Stimulated activated CD4-positive, alpha-beta T cell treated with anti-CD3 and anti-CD28 coated beads, TNF-alpha, amount 100 ng/mL, for 1 hour (primary cell): Measurements from ENCODE around the gene CD8B.
A peak's percentile ranks its signal among the peaks of the same experiment; 100 is the strongest.
"Not testable (repeated sequence)": the region's sequence is repeated elsewhere in the genome, so short reads cannot be mapped to it uniquely, and the experiment has no call there.

ENCODE experiments used
- DNase-seq, 3 donors: peaks; one replicate each; pipeline ENCODE4 v3.0.0-alpha.2; 2020; ENCODE audit warnings: low read depth in 3 of 3, low spot score in 1 of 3

Gene CD8B

DNA sequence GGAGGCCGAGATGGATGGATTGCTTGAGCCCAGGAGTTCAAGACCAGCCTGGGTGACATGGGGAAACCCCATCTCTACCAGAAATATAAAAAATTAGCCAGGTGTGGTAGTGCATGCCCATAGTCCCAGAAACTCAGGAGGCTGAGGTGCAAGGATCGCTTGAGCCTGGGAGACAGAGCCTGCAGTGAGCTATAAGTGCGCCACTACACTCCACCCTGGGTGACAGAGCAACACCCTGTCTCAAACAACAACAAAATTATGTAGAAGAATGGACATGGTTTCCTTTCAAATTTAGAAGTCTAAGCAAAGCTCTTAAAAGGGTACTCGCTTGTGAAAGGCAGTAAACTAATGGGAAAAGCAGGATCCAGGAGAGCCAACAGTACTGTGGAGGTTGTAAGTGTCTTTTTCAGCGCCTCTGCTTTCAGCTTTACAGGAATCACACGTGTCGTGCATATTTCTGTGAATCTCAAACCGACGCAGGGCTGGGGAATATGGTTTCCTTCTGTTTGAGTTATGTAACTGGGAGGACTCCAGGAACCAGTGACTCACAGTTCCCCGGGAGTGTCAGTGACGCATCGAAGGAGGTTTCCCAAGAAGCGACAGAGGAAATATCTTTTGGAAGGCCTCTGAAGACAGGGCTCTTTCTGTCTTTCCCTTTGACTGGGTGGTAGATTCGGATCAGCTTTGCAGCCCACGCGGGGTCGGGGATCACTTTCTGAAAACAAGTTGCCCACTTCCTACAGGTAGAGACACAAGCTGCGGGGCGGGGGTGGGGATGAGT lies 24.6 kb downstream of the CD8B start:
- peak in 1 of 3 donors; percentile 14 for DNase-seq

GRCh38 chr2:86835548-86835889 lies 26.2 kb downstream of the CD8B start:
- DNase-seq: not testable (repeated sequence)

- no peak for DNase-seq
These were observed 28.4 kb downstream of the CD8B start for GRCh38 chr2:86833315-86833714.

- no peak for DNase-seq
These were observed 29.2 kb downstream of the CD8B start for GRCh38 chr2:86832334-86833096.

- no peak for DNase-seq
These were observed 30.1 kb downstream of the CD8B start for GRCh38 chr2:86831537-86831936.

DNA sequence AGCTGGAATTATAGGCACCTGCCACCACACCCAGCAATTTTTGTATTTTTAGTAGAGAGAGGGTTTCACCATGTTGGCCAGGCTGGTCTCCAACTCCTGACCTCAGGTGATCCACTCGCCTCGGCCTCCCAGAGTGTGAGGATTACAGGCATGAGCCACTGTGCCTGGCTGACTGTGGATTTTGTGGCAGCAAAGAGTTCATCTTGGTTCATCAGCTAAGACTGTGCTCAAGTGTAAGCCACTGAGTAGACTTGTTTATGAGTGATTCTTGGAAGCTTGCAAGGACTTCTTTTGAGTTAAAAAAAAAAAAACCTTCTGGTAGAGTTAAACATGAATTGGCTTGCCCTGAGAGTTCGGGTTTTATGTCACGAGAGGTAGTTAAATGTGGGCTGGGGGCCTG lies 34.7 kb downstream of the CD8B start:
- no peak for DNase-seq

- DNase-seq: no peak
These were observed 35.8 kb downstream of the CD8B start for GRCh38 chr2:86825693-86826381.

- no peak for DNase-seq
These were observed 36.5 kb downstream of the CD8B start for GRCh38 chr2:86825036-86825692.

- no peak for DNase-seq
These were observed 38.9 kb downstream of the CD8B start for GRCh38 chr2:86822668-86823345.

GRCh38 chr2:86821842-86822241 lies 39.8 kb downstream of the CD8B start:
- DNase-seq: no peak

DNA sequence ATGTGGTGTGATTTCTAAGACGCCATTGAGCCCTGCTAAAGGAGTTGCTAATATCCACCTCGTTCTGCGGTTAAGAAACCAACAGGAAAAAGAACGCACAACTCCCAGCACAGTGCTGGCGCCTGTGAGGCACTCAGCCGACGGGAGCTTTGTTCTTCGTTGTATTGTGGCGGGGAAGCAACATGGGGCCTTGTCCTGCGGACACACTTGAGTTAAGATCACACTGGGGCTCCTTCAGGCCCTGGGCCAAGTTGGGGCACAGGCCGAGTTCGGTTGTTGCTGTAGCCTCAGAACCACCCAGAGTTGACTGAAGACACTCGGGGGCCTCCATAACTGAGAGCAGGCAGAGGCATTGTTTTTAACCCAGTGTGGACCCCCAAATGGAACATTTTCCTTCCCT lies 40.4 kb downstream of the CD8B start:
- no peak for DNase-seq

DNA sequence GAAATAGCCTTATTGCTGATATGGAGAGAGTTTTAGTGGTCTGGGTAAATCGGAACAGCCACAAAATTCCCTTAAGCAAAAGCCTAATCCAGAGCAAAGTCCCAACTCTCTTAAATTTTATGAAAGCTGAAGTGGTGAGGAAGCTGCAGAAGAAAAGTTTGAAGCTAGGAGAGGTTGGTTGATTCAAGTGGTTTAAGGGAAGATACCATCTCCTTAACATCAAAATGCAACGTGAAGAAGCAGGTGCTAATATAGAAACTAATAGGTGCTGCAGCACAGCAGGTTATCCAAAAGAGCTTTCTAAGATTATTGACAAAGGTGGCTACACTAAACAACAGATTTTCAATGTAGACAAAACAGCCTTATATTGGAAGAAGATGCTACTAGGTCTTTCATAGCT lies 42.7 kb downstream of the CD8B start:
- DNase-seq: no peak

DNA sequence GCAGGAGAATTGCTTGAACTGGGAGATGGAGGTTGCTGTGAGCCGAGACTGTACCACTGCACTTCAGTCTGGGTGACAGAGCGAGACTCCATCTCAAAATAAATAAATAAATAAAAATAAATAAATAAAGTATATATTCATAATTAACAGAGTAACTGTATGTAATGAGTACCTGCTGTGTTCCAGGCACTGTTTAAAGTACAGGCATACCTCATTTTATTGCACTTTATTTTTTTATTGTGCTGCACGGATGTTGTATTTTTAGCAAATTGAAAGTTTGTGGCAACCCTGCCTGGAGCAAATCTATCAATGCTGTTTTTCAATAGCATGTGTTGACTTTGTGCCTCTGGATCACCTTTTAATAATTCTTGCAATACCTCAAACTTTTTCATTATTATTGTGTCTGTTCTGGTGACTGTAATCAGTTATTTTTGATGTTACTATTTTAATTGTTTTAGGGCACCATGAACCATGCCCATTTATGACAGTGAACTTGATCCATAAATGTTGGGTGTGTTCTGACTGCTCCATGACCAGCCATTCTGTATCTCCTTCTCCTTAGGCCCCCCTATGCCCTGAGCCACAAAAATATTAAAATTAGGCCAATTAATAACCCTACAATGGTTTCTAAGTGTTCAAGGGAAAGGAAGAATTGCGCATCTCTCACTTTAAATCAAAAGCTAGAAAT lies 43.4 kb downstream of the CD8B start:
- DNase-seq: no peak

DNA sequence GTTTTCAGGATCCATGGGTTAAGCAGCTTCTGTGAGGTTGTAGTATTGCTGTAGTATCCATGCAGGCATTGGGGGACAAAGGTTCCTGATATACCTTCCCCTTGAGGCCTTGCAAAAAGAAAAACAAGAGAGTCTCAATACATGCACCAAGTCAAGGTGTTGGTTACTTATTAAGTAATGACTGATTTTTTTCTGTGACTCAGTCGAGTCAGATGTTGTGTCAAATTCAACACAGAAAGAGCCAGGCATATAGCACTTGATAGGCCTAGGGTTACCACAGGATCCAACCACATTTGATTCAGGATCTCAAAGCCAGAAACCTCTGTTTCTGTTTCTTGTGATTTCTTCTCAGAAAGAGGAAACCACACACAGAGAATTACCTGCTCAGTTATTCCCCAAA lies 46.1 kb downstream of the CD8B start:
- no peak for DNase-seq

DNA sequence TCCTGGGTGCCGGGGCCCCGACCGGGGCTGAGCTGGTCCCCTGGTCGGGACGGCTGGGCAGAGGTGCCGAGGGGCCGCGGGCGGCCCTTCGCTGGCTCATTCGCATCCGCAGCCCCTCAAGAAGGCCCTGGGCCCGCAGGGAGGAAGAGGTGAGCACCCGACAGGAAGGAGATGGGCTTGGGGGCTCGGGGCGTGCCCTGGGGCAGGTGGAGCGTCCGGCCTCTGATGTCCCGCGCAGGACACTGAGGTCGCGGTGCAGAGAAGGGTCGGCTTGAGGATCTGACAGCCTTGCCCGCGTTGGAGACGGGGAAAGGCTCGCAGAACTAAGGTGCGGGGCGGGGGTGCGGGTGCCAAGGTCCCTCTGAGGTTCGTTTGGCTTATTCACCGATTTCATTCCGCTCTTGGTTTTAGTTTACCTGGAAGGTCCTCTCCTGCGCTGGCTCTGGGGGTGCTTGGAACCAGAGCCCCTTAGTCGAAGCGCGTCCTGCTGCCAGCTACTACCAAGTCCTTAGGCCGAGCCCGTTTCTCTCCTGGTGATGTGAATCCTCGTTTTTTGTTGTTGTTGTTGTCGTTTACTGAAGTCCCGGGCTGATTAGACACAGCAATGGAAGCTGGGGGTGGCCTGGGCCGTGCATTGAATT lies 52.1 kb downstream of the CD8B start:
- DNase-seq: no peak

- DNase-seq: peak; percentile 68 to 91 (median 82)
These were observed 53.1 kb downstream of the CD8B start for GRCh38 chr2:86808315-86809161.

DNA sequence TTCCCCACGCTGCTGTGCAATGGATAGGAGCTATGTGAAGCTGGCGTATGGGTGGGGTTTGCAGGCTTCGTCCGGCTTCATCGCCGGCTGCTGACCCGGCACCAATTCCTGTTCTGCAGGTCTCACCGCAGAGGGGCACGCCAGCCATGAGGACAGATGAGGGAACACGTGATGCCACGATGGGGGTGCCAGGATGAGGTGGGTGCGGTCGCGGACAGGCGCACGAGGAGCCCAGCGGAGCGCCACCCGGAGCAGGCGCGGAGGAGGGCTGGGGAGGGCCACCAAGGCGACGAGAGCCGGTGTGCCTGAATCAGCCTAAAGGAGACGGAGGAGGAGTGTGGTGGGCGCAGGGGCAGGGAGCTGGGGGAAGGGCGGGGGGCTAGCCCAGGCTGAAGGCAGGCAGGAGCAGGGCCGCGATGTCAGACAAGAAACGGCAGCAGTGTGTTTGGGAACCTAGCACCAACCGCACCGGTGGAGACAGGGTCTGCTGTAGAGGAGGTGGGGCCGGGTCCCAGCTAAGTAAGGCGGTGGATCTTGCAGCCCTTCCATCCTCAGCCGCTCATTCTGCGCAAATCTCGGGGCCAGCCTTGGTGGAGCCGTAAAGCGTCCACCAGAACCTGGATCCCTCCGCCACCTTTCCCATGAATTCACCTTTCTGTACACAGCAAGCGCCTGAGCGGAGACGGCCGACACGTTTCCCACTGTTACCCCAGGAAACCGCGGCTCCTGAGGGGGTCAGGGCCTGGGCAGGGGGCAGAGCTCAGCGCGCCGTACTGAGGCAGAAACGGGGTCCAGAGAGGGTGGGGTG lies 54.0 kb downstream of the CD8B start:
- DNase-seq: no peak

GRCh38 chr2:86807133-86807467 lies 54.6 kb downstream of the CD8B start:
- DNase-seq: no peak
